GM11168 (cell line): Measurements from ENCODE around the gene FUT3.

Experiments
- in situ Hi-C: fragments of 300-500 bp; cut with MboI; formaldehyde crosslinking; loops from one replicate; pipeline ENCODE4 v1.12.0; 2022; ENCODE audit warnings: low sequenced_read_pairs; ENCODE audit not compliant: unreplicated experiment

Gene FUT3

GRCh38 chr19:5804516-5805461 lies 46.5 kb downstream of the FUT3 start, which contains the start of gene NRTN:
Gene NRTN (plus strand): TSS chr19:5805067. CDS start chr19:5824166, 19,099 bp downstream.
- in situ Hi-C loops: no loop called here

DNA sequence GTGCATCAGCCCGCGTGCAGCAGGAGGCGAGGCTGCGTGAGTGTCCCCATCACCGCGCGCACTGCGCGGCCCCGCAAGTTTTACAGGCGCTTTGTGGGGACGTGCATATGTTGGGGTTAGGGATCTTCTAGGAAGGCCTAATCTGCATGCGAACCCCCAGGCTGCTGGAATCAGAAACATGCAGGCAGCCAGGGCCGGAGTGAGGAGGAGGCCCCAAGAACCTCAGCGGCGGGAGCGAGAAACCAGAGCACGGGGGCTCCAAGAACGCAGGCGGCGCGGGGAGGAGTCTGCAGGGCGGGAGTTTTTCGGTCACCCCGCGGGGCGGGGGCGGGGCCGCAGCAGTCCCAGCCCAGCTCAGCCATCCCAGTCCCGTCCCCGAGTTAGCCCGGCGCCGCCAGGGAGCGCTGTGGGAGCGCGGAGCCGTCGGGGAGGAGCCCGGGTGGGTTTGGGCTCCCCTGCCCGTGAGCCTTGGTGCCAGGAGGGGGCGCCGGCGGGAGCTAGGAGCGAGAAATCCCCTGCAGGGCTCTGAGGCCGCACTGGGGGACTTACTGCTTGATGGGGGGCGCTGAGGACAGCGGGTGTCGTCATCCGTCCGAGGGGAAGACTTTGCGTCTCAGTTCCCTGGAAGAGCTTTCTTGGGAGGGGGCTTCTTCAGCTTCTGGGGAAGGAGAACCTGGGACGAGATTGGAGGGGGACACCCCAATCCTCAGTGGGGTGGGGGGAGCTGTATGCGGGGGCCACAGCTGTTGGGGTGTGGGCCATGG lies 47.3 kb downstream of the FUT3 start:
- in situ Hi-C loops: no loop called here

DNA sequence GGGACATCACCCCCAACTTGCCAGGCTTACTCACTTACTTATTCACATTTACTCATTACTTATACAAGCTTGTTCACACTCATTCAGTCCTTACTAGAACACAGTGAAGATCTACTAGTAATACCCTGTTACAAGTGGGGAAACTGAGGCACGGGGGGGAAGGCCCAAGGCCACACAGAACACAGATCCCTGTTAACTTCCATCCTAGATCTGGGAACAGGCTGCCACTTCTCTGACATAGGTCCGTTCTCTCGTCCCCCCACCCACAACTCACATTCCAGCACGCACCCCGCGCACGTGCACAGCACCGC lies 47.9 kb downstream of the FUT3 start:
- in situ Hi-C loops: no loop called here

GRCh38 chr19:5801796-5802619 lies 49.2 kb downstream of the FUT3 start:
- in situ Hi-C loops: no loop called here

DNA sequence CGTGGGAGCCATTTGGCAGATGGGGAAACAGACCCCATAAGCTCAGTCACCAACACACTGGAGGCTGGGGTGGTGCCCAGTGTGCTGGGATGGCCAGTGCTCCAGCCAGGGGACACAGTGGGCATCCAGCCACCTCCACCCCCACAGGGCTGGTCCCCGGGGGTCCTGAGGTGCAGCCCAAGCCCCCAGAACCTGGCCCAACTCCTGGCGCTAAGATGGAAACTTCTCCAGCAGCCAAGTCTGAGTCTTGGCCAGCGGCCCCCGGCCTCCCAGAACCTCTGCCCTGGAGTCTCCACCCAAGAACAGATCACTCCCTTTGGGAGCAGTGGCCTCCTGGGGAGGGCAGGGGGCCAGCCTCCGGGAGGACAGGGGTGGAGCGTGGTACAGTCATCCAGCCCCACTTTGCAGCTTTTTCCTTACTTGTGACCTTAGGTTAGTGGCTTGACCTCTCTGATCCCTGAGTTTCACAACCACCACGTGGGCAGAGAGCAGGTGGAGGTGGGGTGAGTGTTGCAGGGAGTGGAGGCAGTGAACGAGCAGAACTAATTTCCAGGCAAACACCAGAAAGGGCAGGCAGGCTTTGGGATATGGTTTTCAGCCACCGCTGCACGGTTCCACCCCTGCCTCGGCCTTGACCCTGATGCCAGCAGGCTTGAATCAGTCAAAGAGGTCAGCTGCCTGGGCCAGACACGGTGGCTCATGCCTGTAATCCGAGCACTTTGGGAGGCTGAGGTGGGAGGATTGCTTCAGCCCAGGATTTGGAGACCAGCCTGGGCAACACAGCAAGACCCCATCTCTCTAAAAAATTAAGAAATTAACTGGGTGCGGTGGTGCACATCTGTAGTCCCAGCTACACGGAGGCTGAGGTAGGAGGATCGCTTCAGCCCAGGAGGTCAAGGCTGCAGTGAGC lies 50.6 kb downstream of the FUT3 start:
- in situ Hi-C loops: no loop called here

DNA sequence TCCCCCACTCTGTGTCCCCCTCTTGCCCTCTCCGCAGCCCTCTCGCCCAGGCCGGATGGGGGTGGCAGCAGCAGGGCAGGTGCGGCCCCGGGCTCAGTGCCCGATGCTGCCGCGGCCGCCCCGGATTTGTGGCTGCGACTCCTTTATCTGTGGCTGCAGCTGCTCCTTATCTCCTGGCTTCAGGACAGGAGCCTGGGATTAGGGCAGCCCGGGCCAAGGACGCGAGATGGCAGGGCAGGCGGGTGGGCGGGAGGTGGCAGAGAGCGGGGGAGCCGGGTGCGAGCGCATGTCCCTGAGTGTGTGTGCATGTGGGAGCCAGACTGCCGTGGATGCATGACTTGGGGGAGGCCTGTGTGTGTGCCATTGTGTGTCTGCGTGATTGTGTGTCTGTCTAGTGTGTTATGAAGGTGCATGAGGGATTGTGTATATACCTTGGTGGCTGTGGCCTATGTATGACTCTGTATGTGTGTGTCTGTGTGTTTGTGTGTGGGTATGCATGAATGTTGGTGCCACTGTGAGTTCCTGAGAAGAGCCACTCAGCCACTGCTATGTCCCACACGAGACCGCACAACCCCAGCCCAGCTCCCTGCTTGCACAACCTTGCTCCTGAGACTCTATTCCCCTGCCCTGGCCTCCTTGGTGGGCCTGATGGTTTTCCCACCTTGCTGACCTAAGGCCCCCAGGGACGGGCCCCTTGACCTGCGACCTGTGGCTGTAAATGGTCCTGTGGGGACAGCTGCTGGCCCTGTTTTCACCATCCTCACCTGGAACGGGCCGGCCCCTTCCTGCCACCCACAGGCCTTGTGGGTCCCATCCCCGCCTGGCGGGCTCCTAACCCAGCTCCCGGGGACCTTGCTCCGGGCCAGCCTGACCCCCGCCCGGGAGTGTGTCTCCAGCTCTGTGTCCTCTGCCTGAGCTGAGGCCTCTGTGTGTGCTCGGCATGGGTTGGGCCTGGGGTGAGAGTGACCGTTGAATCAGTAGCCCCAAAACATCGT lies 51.7 kb downstream of the FUT3 start:
- in situ Hi-C loops: no loop called here

GRCh38 chr19:5798244-5798643 lies 53.0 kb downstream of the FUT3 start:
- in situ Hi-C loops: no loop called here

DNA sequence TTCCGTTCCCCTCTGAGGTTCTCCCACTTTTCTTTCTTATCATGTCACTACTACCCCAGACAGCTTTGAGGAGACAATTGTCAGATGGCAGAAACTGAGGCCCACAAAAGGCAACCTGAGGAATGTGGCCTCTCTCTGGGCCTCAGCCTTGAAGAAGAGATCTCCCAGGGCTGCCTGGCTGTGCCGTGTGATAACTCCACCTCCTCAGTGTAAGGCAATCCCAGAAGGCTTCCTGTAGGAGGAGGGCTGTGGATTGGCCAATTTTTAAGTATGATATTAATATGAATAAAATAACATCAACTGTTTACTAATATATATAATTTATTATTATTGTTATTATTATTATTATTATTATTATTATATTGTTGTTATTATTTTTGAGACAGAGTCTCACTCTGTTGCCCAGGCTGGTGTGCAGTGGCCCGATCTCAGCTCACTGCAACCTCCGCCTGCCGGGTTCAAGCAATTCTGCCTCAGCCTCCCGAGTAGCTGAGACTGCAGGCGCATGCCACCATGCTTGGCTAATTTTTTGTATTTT lies 55.8 kb downstream of the FUT3 start:
- in situ Hi-C loops: no loop called here

DNA sequence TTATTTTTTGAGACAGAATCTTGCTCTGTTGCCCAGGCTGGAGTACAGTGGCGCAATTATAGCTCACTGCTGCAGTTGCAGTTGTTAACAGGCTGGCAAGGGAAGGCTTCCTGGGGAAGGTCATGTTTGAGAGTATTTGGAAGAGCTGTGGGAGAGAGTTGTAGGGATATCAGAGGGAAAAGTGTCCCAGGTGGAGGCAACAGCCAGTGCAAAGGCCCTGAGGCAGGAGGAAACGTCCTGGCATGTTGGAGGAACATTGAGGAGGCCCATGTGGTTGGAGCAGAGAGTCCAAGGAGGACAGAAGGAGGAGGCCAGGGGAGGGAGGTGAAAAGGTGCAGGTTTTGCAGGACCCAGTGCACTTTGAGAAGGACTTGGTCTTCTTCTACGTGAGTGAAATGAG lies 58.1 kb downstream of the FUT3 start:
- in situ Hi-C loops: no loop called here
